GM19023 (cell line): ENCODE measurements around the gene DUS1L.
A peak's percentile ranks its signal among the peaks of the same experiment; 100 is the strongest.

Source experiments
- ATAC-seq: cut with Tn5 transposase; IDR thresholded peaks from one replicate; pipeline ENCODE4 v1.9.1; 2021; ENCODE audit warnings: mild to moderate bottlenecking, moderate library complexity; ENCODE audit not compliant: unreplicated experiment

The DUS1L gene

GRCh38 chr17:82101301-82101715 lies 35.7 kb upstream of the DUS1L start:
- no peak for ATAC-seq

GRCh38 chr17:82100502-82101298 lies 35.1 kb upstream of the DUS1L start:
- no peak for ATAC-seq

DNA sequence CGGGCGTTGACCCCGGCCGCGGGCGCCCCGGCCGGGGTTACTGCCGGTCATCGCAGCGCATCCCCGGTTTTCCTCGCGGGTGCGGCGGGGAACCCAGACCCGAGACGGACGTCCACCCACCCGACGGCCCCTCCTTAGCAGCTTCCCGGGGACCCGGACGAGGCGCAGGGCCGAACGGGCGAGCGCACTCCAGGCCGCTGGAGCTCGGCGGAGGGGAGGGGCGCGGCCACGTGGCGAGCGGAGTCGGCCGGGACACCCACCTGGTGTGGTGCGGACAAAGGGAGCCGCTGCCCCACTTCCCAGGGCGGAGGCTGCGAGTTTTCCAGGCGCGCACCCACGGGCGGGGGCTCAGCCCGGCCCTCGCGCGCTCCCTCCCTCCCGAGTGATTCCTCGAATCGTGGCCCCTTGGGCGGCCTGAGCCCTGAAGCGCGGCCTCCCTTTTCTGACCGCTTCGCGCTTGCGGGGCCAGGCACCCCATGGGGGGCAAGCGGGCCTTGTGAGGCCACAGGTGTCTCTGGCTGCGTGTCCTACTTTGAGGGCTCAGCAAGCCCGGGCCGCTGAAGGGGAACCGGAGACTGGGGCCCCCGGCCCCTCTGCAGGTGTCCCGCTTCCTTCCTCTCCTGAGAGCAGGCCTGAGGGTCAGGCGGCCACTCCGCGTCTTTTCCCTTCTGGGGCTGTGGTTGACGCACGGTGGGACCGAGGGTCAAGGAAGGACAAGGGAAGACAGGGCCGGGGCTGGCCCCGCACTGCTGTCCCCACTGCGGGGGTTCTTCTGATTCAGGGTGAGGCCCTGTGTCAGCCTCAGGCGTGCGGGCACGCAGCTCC lies 33.5 kb upstream of the DUS1L start:
- peak; percentile 10 for ATAC-seq

DNA sequence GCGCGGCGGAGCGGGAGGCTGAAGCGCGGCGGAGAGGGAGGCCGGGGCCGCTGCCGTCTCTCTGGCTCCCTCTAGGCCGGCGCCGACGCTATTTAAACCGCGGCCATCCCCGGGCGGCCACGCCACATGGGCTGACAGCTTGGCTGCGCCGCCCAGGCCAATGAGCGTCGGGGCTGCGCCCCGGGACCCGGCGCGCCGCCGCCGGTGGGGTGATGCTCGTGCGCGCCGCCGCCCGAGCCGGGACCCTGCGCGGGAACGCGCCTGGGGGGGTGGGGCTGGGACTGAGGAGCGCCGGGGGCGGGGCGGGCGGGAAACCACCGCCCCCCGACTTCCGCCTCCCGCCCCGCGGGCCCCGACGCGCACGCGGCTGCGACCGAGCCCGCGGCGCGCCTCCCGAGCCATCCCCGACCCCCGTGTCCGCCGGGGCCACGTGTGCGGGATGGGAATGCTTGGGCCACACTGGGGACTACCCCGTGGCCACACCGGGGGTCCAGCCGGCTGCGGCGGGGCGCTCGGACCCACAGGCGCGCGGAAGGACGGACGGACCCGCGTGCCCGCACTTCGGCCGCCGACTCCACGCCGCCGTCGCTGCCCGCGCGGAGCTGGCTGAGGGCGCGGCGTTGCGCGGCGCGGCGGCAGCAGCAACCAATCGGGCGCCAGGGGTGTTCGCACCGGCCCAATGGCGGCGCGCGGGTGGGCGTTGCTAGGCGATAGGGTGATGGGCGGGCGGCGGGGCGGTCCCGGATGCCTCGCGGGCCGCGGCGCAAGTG lies 32.8 kb upstream of the DUS1L start, which contains the start of gene FASN:
Gene FASN (minus strand): TSS at position 68 of the 770 bp plus-strand sequence. CDS start 1,791 bp downstream, outside the sequence.
- ATAC-seq = peak; percentile 74

DNA sequence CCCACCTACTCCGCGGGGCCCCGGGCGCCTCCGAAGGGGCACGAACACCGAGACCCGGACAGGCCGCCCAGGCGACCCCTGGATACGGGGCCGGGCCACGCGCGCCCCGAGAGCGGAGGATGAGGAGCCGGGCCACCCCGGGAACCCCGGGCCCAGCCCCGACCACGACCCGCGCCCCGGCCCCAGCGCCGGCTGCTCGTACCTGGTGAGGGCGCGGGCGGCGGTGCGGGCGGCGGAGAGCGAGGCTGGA lies 32.2 kb upstream of the DUS1L start:
- peak; percentile 12 for ATAC-seq

- peak; percentile 0 for ATAC-seq
Measured at GRCh38 chr17:82097184-82097918, 31.7 kb upstream of the DUS1L start.

DNA sequence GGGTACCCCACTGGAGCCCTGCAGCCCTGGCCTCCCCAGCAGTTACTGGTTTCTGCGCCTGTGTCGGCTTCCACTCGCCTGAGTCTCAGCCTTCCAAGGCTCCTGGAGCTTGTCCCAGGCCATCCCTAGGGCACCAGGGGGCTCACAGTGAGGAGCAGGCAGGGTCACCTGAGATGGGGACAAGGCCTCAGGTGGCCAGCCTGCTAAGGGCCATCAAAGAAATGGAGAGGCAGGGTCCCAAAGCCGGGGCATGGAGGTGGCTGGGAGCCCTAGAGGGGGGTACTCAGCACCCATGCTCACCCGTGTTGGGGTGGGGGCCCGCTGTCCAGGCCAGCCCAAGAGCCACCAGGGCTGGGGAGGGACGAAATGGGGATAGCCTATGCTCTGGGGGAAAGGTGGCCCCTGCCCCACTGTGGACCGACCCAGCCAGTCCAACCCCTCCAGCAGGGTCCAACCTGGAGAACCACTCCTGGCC lies 31.1 kb upstream of the DUS1L start:
- ATAC-seq = no peak

GRCh38 chr17:82095777-82096708 lies 30.4 kb upstream of the DUS1L start:
- ATAC-seq = no peak

GRCh38 chr17:82094931-82095776 lies 29.6 kb upstream of the DUS1L start:
- no peak for ATAC-seq

DNA sequence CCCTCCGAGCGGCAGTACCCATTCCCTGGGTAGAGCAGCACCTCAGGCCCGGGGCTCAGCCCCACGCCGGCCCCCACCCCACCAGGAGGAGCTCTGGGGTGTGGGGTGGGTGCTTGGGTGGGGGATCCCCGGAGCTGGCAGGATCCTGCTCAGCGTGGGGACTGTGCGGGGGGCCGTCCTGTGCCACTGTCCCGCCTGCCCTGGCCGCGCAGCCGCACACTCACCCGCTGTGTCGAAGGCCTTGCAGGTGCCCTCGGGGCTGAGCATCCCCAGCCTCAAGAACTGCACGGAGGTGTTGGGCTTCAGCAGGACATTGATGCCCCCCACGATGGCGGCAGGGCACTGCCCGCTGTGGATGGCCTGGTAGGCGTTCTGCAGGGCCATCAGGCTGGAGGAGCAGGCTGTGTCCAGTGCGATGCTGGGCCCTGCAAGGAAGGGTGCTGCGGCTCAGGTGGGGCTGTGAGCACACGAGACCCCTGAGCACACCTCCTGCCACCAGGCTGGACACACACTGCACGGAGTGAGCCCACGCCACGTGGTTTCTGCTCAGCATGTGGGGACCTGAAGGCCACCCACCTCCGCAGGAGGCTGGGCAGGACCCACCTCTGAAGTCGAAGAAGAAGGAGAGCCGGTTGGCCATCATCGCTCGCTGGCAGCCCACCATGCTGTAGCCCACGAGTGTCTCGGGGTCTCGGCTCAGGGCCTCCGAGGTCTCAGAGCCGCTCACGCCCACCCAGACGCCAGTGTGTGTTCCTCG lies 27.6 kb upstream of the DUS1L start:
- ATAC-seq = no peak

DNA sequence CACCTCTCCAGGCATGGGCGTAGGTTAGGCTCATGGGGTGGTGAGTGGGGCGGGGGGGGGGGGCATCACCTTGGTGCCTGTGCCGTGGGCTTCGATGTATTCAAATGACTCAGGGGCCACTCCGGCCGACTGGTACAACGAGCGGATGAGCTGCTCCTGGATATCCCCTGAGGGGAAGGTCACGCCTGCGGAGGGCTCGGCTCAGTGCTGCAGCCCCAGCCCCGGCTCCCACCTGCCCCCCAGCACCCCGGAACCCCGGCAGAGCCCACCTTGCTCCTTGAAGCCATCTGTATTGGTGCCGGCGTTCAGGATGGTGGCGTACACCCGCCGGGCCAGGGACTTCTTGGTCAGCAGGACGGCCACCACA lies 27.0 kb upstream of the DUS1L start:
- no peak for ATAC-seq

GRCh38 chr17:82092094-82092586 lies 26.5 kb upstream of the DUS1L start:
- no peak for ATAC-seq

GRCh38 chr17:82091264-82092066 lies 25.9 kb upstream of the DUS1L start:
- no peak for ATAC-seq

DNA sequence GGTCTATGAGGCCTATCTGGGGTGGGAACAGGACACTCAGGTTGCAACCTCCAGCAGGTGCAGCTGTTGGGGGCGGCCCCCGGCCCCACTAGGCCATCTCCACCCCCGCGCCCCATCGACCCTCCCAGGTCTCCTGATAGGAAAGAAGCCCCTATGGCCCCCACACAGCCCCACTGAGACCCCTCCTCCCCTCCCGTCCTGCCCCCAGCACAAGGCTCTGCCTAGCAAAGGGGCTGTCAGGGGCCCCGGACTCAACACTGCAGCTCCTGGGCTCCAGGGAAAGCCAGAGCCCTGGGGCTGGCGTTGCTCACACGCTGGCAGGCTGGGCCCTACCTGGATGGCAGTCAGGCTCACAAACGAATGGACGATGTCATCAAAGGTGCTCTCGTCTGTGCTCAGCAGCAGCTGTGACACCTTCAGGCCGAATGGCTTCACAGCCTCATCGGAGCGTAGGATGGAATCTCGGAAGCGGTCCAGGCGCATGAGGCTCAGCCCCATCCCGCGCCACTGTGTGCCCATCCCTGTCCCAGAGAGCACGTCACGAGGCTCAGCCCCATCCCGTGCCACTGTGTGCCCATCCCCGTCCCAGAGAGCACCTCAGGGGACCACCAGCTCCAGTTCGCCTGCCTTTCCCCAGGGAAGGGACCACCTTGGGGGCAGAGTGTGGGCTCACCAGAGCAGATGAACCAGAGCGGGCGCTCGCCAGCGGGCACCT lies 25.1 kb upstream of the DUS1L start:
- no peak for ATAC-seq

DNA sequence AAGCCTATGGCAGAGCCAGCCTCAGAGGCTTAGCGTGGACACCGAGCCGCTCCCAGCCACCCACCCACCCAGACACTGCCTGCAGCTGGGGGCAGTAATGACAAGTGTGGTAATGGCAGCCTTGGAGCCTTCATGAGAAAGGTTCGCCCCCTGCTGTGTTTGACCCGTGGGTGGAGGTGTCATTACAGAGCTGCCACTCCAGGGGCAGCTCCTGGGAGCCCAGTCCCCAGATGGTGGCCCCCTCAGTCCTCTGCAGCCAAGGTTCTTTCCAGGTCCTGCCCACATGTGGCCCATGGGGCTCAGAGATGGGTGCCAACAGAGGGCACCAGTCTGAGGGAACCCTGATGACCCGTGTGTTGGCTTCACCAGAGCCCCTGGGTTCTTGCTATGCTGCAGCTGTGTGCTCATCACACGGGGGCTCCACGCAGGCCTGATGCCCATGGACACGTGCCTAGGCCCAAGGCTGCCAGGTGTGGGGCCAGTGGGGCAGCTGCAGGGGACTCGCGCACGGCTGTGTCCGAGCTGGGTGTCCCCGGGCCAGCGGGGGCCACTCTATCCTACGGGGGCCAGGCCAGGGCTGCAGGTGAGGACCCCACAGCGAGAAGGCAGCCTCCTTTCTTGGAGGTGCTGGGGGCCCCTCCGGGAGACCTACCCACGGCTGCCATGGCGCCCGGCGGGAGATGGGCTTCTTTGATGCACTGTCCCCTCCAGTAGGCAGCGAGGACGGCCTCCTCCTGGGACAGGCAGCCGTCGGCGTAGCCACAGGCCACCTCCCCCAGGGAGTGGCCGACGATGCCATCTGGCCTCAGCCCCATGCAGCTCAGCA lies 24.3 kb upstream of the DUS1L start:
- ATAC-seq = no peak
